Activated CD8-positive, alpha-beta memory T cell treated with anti-CD3 and anti-CD28 coated beads, Interleukin-2, amount 50 U/mL, for 1 hour (primary cell): ENCODE measurements around the gene ZNF423.
"Not testable (repeated sequence)": the region's sequence is repeated elsewhere in the genome, so short reads cannot be mapped to it uniquely, and the experiment has no call there.

ENCODE experiments used
- DNase-seq: peaks from one replicate; pipeline ENCODE4 v3.0.0-alpha.2; 2020; ENCODE audit errors: extremely low read depth

Gene ZNF423

GRCh38 chr16:49514073-49514980 is 341.6 kb downstream of the ZNF423 start:
- no peak for DNase-seq

GRCh38 chr16:49513040-49513439 is 342.9 kb downstream of the ZNF423 start:
- no peak for DNase-seq

- no peak for DNase-seq
These were observed 345.1 kb downstream of the ZNF423 start for GRCh38 chr16:49510654-49511305.

- DNase-seq = no peak
These were observed 345.8 kb downstream of the ZNF423 start for GRCh38 chr16:49510141-49510540.

- not testable (repeated sequence) for DNase-seq
These were observed 349.6 kb downstream of the ZNF423 start for GRCh38 chr16:49506058-49507013.

GRCh38 chr16:49505556-49505955 is 350.4 kb downstream of the ZNF423 start:
- DNase-seq = no peak

GRCh38 chr16:49504626-49505025 is 351.3 kb downstream of the ZNF423 start:
- DNase-seq = no peak

GRCh38 chr16:49504023-49504364 is 351.9 kb downstream of the ZNF423 start:
- no peak for DNase-seq

- DNase-seq = no peak
These were observed 352.5 kb downstream of the ZNF423 start for GRCh38 chr16:49503256-49504022.

- DNase-seq = no peak
These were observed 353.6 kb downstream of the ZNF423 start for GRCh38 chr16:49502136-49502881.

GRCh38 chr16:49499869-49500610 is 355.9 kb downstream of the ZNF423 start:
- no peak for DNase-seq

GRCh38 chr16:49499414-49499785 is 356.5 kb downstream of the ZNF423 start:
- DNase-seq = no peak

- DNase-seq = no peak
These were observed 357.1 kb downstream of the ZNF423 start for GRCh38 chr16:49498666-49499413.

- no peak for DNase-seq
These were observed 357.6 kb downstream of the ZNF423 start for GRCh38 chr16:49498264-49498663.

GRCh38 chr16:49497466-49497865 is 358.4 kb downstream of the ZNF423 start:
- DNase-seq = no peak

- no peak for DNase-seq
These were observed 359.3 kb downstream of the ZNF423 start for GRCh38 chr16:49496656-49497055.

GRCh38 chr16:49495596-49496355 is 360.1 kb downstream of the ZNF423 start:
- no peak for DNase-seq

- no peak for DNase-seq
These were observed 360.9 kb downstream of the ZNF423 start for GRCh38 chr16:49494891-49495566.
